Liver (tissue), 9 donors: Measurements from ENCODE around the gene SETD6. TPM values are rescaled to one million over a fixed set of nuclear protein-coding genes. Genes with fewer than 3 reads are reported as not detected.

ENCODE experiments used
- DNase-seq: peaks from one replicate; pipeline ENCODE4 v3.0.0-alpha.2; 2017; ENCODE audit warnings: low spot score
- H3K27ac ChIP-seq, 2 donors: one replicate each; pipeline ENCODE4 v1.7.0; 2013; ENCODE audit warnings: inconsistent platforms in 2 of 2, low read length in 2 of 2, control low read depth in 1 of 2, low read depth in 1 of 2, mild to moderate bottlenecking in 1 of 2
- H3K27me3 ChIP-seq, 4 donors: one replicate each; pipeline versions ENCODE4 v1.6.1 to v1.7.0; 2013; ENCODE audit warnings: low read length in 3 of 4, inconsistent platforms in 1 of 4, mild to moderate bottlenecking in 1 of 4, moderate library complexity in 1 of 4; ENCODE audit not compliant: control insufficient read depth in 4 of 4, insufficient read depth in 4 of 4
- H3K36me3 ChIP-seq, 4 donors: one replicate each; pipeline versions ENCODE4 v1.6.1 to v1.7.0; 2013; ENCODE audit warnings: low read length in 3 of 4, mild to moderate bottlenecking in 3 of 4, low read depth in 1 of 4, moderate library complexity in 1 of 4; ENCODE audit not compliant: control insufficient read depth in 4 of 4, insufficient read depth in 3 of 4
- H3K4me1 ChIP-seq, 4 donors: one replicate each; pipeline versions ENCODE4 v1.6.1 to v1.7.0; 2013; ENCODE audit warnings: low read length in 3 of 4, mild to moderate bottlenecking in 3 of 4, moderate library complexity in 1 of 4; ENCODE audit not compliant: control insufficient read depth in 4 of 4, insufficient read depth in 4 of 4
- H3K4me3 ChIP-seq, 3 donors: one replicate each; pipeline versions ENCODE4 v1.6.1 to v1.7.0; 2013; ENCODE audit warnings: low read length in 3 of 3, control low read depth in 1 of 3, low read depth in 1 of 3, mild to moderate bottlenecking in 1 of 3
- H3K9ac ChIP-seq, 2 donors: one replicate each; pipeline ENCODE4 v1.7.0; 2013; ENCODE audit warnings: low read length in 2 of 2, mild to moderate bottlenecking in 2 of 2, moderate library complexity in 2 of 2, control low read depth in 1 of 2, low read depth in 1 of 2
- H3K9me3 ChIP-seq, 4 donors: one replicate each; pipeline versions ENCODE4 v1.6.1 to v1.7.0; 2013; ENCODE audit warnings: low read length in 3 of 4; ENCODE audit not compliant: control insufficient read depth in 4 of 4
- EGR1 ChIP-seq, 2 donors: IDR thresholded peaks; 2 replicates each; pipeline ENCODE4 v1.6.1; 2016 to 2018; ENCODE audit warnings: antibody characterized with exemption in 2 of 2, low read depth in 2 of 2
- FOXA1 ChIP-seq: IDR thresholded peaks from 2 replicates; pipeline ENCODE4 v1.6.1; 2016; ENCODE audit warnings: antibody characterized with exemption
- FOXA2 ChIP-seq: IDR thresholded peaks from 2 replicates; pipeline ENCODE4 v1.6.1; 2016; ENCODE audit warnings: antibody characterized with exemption
- GABPA ChIP-seq, 2 donors: IDR thresholded peaks in 1 of 2; conservative IDR thresholded peaks in 1 of 2; 2 replicates each; pipeline ENCODE4 v1.6.1; 2016; ENCODE audit warnings: antibody characterized with exemption in 2 of 2, mild to moderate bottlenecking in 1 of 2, moderate library complexity in 1 of 2
- HNF4A ChIP-seq, 2 donors: conservative IDR thresholded peaks; 2 replicates each; pipeline ENCODE4 v1.6.1; 2016; ENCODE audit warnings: antibody characterized with exemption in 2 of 2, mild to moderate bottlenecking in 2 of 2
- HNF4G ChIP-seq: IDR thresholded peaks from 2 replicates; pipeline ENCODE4 v1.6.1; 2016; ENCODE audit warnings: antibody characterized with exemption
- JUND ChIP-seq, 2 donors: IDR thresholded peaks; 2 replicates each; pipeline ENCODE4 v1.6.1; 2016; ENCODE audit warnings: antibody characterized with exemption in 2 of 2
- MAX ChIP-seq: IDR thresholded peaks from 2 replicates; pipeline ENCODE4 v1.6.1; 2016; ENCODE audit warnings: antibody characterized with exemption
- NR2F2 ChIP-seq: IDR thresholded peaks from 2 replicates; pipeline ENCODE4 v1.6.1; 2016; ENCODE audit warnings: antibody characterized with exemption
- RAD21 ChIP-seq, 2 donors: IDR thresholded peaks; 2 replicates each; pipeline ENCODE4 v1.6.1; 2016; ENCODE audit warnings: antibody characterized with exemption in 2 of 2, mild to moderate bottlenecking in 2 of 2
- RXRA ChIP-seq, 2 donors: IDR thresholded peaks; 2 replicates each; pipeline ENCODE4 v1.6.1; 2017 to 2018; ENCODE audit warnings: antibody characterized with exemption in 2 of 2, mild to moderate bottlenecking in 1 of 2
- SP1 ChIP-seq: IDR thresholded peaks from 2 replicates; pipeline ENCODE4 v1.6.1; 2018; ENCODE audit warnings: antibody characterized with exemption, mild to moderate bottlenecking
- TAF1 ChIP-seq: conservative IDR thresholded peaks from 2 replicates; pipeline ENCODE4 v1.6.1; 2016; ENCODE audit warnings: antibody characterized with exemption, mild to moderate bottlenecking
- YY1 ChIP-seq: IDR thresholded peaks from 2 replicates; pipeline ENCODE4 v1.6.1; 2016; ENCODE audit warnings: antibody characterized with exemption, mild to moderate bottlenecking
- ZBTB33 ChIP-seq: IDR thresholded peaks from 2 replicates; pipeline ENCODE4 v1.6.1; 2016; ENCODE audit warnings: antibody characterized with exemption
- WGBS: extraction: QIAGEN DNeasy Blood & Tissue Kit; methylation state at CpG from one replicate; pipeline ENCODE4 v1.1.7; 2013; 5-methylcytosine and 5-hydroxymethylcytosine counted together
- polyA plus RNA-seq, 2 donors: library from polyadenylated mRNA; stranded (reverse) in 1 of 2; unstranded in 1 of 2; fragments of 200-250 nt in 1 of 2; fragments of >200 nt in 1 of 2; fragmentation: Nextera tagmentation in 1 of 2; extraction: Ambion mirVana in 1 of 2; gene quantifications; one replicate each; pipeline versions ENCODE4 v1.2.1 to v1.2.3, GENCODE V29; 2013 to 2015
- total RNA-seq, 2 donors: library from RNA; depleted of rRNA; stranded (reverse); fragments of >200 nt; gene quantifications; one replicate each; pipeline ENCODE4 v1.2.3, GENCODE V29; 2014
- TF ChIP-seq, protein P1 (sequence below): fragments of 150-350 bp; IDR thresholded peaks from 2 replicates; pipeline ENCODE4 v1.5.1; 2017; ENCODE audit warnings: improper control_type of control experiment, low read depth, low read length; ENCODE audit not compliant: missing input control
- TF ChIP-seq, protein P2 (sequence below): IDR thresholded peaks from 2 replicates; pipeline ENCODE4 v1.6.1; 2016; ENCODE audit warnings: antibody characterized with exemption
- donor health status: healthy.
- donor health status: healthy.
- donor health status: healthy.
- donor health status: healthy.
- donor health status: healthy.

SETD6 gene
- total and polyA plus RNA-seq, 4 donors: 6.9 to 17.7 (median 10.2) TPM

DNA sequence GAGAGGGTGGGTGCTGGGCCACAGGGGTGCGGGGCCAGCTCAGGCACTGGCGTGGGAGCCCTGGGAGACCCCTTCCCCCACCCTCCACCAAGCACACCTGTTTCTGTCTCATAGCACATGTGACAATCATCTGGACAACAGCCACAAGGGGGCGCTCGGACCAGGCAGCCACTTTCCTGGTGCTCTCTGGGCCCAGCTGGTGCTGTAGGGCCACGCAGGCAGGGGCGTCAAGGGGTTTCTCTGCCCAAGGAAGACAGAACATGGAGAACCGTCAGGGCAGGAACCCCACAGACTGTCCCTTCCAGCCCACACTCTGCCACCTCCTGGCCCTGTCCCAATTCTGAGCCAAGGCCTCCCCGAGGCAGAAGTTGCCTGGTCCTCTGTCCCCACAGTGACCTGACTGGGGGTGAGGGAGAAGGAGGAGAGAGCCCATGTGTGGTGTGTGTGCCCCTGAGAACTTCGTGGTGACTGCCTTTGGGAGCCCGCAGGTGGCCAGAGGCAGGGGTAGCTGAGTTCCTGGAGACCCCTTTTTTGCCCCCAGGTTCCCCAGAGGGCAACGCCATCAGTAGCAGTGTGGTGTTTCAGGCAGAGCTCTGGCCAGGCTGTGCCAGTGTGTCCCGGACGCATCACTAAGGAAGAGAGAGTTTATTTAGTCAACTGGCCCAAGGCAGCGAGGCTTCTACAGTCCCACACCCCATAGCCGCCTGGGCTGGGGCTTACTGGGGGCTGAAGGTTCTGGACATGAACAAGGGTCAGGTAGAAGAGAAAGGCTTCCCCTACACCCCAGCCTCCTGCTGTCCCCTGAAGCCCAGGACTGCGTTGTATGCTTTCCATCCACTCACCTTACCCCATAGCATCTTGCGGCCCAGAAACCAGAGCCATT, 3.1 kb upstream of the SETD6 start:
- Histone ChIP-seq H3K4me1 (peaks cover 9 to 31% (median 20%) of the 10 kb centered on the region in 4 donors), H3K4me3 (no peak overlapping the region), H3K9ac (no peak overlapping the region), H3K27me3 (no peaks in the 10 kb centered on the region), H3K9me3 (no peaks in the 10 kb centered on the region), H3K27ac (no peak overlapping the region), H3K36me3 (peaks cover 0 to 3% (median 2%) of the 10 kb centered on the region in 4 donors)
- DNase-seq: peak; percentile 87
- TF ChIP-seq RAD21 (IDR thresholded peaks at IDR 0.05) (peak; percentile 71 to 82), YY1 (no peak)
- TF ChIP-seq, protein P1, sequence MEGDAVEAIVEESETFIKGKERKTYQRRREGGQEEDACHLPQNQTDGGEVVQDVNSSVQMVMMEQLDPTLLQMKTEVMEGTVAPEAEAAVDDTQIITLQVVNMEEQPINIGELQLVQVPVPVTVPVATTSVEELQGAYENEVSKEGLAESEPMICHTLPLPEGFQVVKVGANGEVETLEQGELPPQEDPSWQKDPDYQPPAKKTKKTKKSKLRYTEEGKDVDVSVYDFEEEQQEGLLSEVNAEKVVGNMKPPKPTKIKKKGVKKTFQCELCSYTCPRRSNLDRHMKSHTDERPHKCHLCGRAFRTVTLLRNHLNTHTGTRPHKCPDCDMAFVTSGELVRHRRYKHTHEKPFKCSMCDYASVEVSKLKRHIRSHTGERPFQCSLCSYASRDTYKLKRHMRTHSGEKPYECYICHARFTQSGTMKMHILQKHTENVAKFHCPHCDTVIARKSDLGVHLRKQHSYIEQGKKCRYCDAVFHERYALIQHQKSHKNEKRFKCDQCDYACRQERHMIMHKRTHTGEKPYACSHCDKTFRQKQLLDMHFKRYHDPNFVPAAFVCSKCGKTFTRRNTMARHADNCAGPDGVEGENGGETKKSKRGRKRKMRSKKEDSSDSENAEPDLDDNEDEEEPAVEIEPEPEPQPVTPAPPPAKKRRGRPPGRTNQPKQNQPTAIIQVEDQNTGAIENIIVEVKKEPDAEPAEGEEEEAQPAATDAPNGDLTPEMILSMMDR: peak; percentile 51
- 56% methylated on average over 17 of the region's 17 CpGs for WGBS

DNA sequence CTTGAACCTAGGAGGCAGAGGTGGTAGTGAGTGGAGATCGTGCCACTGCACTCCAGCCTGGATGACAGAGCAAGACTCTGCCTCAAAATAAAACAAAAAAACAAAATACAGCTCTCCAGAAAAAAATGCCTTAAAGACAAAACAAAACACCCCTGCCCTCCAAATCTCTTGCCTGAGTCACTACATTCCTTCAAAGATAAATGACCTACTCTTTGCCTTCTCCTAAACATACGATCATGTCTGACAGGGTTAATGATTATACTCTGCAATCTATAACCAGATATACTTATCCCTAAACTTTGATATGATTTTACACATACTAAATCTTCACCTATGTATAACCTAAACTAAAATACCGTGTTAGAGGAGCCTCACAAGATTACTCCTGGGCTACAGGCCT, 1.4 kb upstream of the SETD6 start:
- Histone ChIP-seq H3K36me3 (peaks cover 0 to 17% (median 12%) of the 10 kb centered on the region in 4 donors), H3K4me3 (no peak overlapping the region), H3K9ac (no peak overlapping the region), H3K9me3 (no peaks in the 10 kb centered on the region), H3K27ac (no peak overlapping the region), H3K4me1 (peaks cover 1 to 21% (median 14%) of the 10 kb centered on the region in 4 donors), H3K27me3 (no peaks in the 10 kb centered on the region)
- no peak for TF ChIP-seq JUND (IDR thresholded peaks at IDR 0.05)
- DNase-seq: no peak
- WGBS: 78% methylated on average over 3 of the region's 3 CpGs

GRCh38 chr16:58515871-58516767, 802 bp downstream of the SETD6 start:
- WGBS: 18% methylated on average over 66 of the region's 66 CpGs
- Histone ChIP-seq H3K4me3 (peak overlapping the region; percentile 90 to 99 (median 93)), H3K4me1 (peaks cover 1 to 21% (median 14%) of the 10 kb centered on the region in 4 donors), H3K9me3 (no peaks in the 10 kb centered on the region), H3K36me3 (peaks cover 3 to 39% (median 31%) of the 10 kb centered on the region in 4 donors), H3K9ac (peak overlapping the region in 1 of 2 donors; percentile 30), H3K27ac (peak overlapping the region; percentile 44 to 75), H3K27me3 (no peaks in the 10 kb centered on the region)
- no peak for DNase-seq
- no peak for TF ChIP-seq HNF4G
- TF ChIP-seq NR2F2: no peak
- no peak for TF ChIP-seq EGR1 (IDR thresholded peaks at IDR 0.05; ENCODE audit: low read depth in 2 of 2)
- no peak for TF ChIP-seq ZBTB33
- no peak for TF ChIP-seq FOXA2
- TF ChIP-seq RAD21 (IDR thresholded peaks at IDR 0.05): no peak
- no peak for TF ChIP-seq SP1
- no peak for TF ChIP-seq JUND (IDR thresholded peaks at IDR 0.05)
- no peak for TF ChIP-seq TAF1
- no peak for TF ChIP-seq YY1
- TF ChIP-seq MAX: no peak
- no peak for TF ChIP-seq GABPA (IDR thresholded peaks at IDR 0.05 in 1 of 2, conservative IDR thresholded peaks at IDR 0.05 in 1 of 2)
- no peak for TF ChIP-seq HNF4A (conservative IDR thresholded peaks at IDR 0.05)
- no peak for TF ChIP-seq RXRA (IDR thresholded peaks at IDR 0.05)
- TF ChIP-seq, protein P1: no peak
- no peak for TF ChIP-seq FOXA1
- TF ChIP-seq, protein P2, sequence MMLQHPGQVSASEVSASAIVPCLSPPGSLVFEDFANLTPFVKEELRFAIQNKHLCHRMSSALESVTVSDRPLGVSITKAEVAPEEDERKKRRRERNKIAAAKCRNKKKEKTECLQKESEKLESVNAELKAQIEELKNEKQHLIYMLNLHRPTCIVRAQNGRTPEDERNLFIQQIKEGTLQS: no peak
